NCI-H82 (cell line): Measurements from ENCODE around the gene GDF11.
A peak's percentile ranks its signal among the peaks of the same experiment; 100 is the strongest.

Experiments used
- DNase-seq: peaks from one replicate; lab custom pipeline; 2025; lab: John Stamatoyannopoulos, UW

GDF11 gene

DNA sequence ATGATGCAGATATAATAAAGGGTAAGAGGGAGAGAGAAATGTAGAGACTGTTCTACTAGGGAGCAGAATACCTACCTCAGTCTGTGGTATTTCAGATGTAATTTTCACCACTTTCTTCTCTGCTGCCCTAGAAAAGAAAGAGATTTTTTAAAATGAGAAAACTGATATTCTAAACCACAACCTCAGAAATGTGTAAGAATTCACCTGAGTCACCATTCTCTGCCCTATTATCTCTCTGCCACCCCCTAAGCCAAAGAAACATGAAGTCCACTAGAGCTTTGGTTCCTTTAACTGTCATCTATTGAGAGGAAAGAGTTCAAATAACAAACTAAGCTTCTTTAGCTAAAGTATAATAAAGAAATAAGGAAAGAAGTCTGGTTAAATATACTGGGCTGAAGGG, 53.0 kb downstream of the GDF11 start:
- no peak for DNase-seq

DNA sequence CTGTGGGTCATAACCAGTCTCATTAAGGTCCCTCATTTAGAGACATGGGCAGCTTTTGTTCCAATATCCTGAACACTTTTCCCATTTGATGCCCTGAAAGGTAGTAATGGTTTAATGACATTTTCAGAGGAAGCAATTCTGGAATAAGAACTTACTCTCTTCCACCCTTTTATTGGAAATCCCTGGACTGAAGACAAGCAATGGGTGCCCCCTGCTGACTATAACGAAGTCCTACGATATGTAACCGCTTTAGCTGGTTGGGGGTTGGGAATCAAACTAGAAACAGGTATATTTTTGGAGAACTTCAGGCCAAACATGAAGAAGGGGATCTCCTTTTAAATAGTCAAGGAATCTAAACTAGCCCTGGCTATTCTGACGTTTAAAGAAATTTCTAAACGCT, 54.1 kb downstream of the GDF11 start:
- peak; percentile 72 for DNase-seq

DNA sequence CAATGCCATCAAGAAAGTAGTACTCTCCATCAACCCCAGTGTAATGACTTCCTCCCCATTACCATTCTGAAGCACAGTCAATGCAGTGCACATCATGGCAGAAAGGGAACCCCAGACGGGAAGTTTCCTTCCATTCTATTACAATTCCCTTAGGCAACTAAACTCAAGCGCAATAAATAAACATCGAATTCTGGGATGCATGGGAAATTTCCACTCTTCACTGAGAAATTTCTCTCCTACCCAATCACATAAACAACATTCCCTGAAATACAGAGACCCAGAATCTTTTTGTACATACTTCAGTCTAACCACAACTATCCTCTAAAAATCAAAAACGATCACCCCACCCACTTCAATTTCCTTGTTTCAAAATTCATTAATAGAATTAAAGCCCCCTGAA, 54.6 kb downstream of the GDF11 start:
- no peak for DNase-seq
